ENCODE data around the gene KRTAP2-4. TPM values are rescaled to one million over a fixed set of nuclear protein-coding genes. Genes with fewer than 3 reads are reported as not detected.
"Not testable (repeated sequence)": the region's sequence is repeated elsewhere in the genome, so short reads cannot be mapped to it uniquely, and the experiment has no call there.

Gene KRTAP2-4
- polyA plus RNA-seq, 3 donors: not detected

DNA sequence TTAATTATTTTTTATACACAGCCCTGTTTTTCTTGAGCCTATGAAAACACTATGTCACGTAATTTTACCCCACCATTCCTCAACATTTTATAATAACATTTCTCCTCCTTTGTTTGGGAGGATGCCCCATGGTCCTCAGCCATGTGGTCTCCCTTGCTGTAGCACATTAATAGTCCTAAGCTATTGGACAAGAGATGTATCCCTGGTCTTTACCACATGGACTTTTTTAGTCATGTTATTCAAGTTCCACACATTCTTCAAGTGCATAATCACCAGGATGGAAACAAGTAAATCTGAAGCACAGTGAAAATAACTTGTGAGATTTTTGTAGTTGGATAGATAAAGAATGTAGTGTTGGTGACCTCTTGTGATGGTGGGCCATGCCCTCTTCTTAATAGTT lies 3.7 kb downstream of the KRTAP2-4 start:
- Mint-ChIP-seq H3K4me1 (no peaks in the 10 kb centered on the region), H3K27me3 (ENCODE audit: low read depth in 3 of 3) (peaks cover 13 to 30% (median 20%) of the 10 kb centered on the region in 3 donors), H3K36me3 (peaks cover 0 to 2% of the 10 kb centered on the region in 2 donors), H3K9me3 (peaks cover 0 to 9% (median 2%) of the 10 kb centered on the region in 7 donors), H3K4me3 (no peak overlapping the region), H3K27ac (no peak overlapping the region)
- Histone ChIP-seq H3K4me2 (replicated peaks; ENCODE audit: extremely low read depth, low read length, poor library complexity, severe bottlenecking) (no peak overlapping the region), H3K36me3 (replicated peaks in 1 of 2; ENCODE audit: control insufficient read depth in 1 of 2, insufficient read depth in 2 of 2, low read length in 2 of 2) (no peaks in the 10 kb centered on the region), H3K9me3 (replicated peaks in 1 of 2; ENCODE audit: control insufficient read depth in 1 of 2, insufficient read depth in 1 of 2, low read length in 2 of 2) (no peaks in the 10 kb centered on the region), H3K9ac (ENCODE audit: insufficient read depth, low read length, poor library complexity, severe bottlenecking) (no peak overlapping the region), H3K79me2 (ENCODE audit: insufficient read depth, low read length) (no peaks in the 10 kb centered on the region), H3K27ac (ENCODE audit: low read depth in 1 of 2, low read length in 2 of 2) (no peak overlapping the region), H4K20me1 (ENCODE audit: insufficient read depth, low read length) (no peaks in the 10 kb centered on the region), H3K4me1 (ENCODE audit: control insufficient read depth in 1 of 2, insufficient read depth in 2 of 2, low read length in 2 of 2) (no peaks in the 10 kb centered on the region), H3K27me3 (ENCODE audit: control insufficient read depth in 2 of 2, insufficient read depth in 2 of 2, low read length in 2 of 2) (peaks cover 19 to 28% of the 10 kb centered on the region in 2 donors), H2AFZ (ENCODE audit: insufficient read depth, low read depth, low read length, poor library complexity, severe bottlenecking) (no peak overlapping the region), H3K4me3 (replicated peaks in 1 of 3; ENCODE audit: low read depth in 2 of 3, low read length in 3 of 3) (no peak overlapping the region)
- DNase-seq: no peak
- no peak for TF ChIP-seq CTCF (IDR thresholded peaks at IDR 0.05)
- intact Hi-C loops (cut with micrococcal nuclease): no loop called here
- WGBS (ENCODE audit: insufficient coverage): 100% methylated on average over 1 of the region's 1 CpG

DNA sequence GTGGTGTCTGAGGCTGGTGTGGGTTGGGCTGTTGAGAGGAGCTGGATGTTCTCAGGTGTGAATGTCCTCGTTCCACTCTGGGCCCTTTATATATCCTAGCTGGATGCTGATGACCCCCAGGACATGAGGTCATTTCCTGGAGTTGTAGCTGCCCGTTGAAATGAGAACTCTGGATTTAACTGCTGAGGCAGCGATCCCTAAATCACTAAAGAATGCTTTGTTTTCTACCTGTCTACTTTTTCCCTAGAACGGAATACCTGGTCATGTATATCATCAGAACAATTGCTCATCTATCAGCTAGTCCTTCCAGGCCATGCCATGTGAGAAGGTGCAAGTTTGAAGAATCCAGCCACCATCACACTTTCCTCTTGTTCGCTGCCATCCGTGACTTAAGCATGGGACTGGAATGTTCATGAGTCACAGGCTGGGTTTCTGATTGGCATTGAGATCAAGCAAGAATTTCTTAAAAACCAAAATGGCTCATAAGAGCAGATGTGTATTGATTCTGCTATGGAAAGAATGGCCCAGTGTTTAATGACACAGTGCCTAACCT lies 5.6 kb downstream of the KRTAP2-4 start, which contains the start of gene KRTAP2-3:
KRTAP2-3 (minus strand) TSS at position 63 of the 553 bp plus-strand sequence. CDS start 64 bp downstream, outside the sequence.
- DNase-seq: no peak
- peak within 1 kb of the TSS in 1 of 7 donors; percentile 64 for H3K27ac Mint-ChIP-seq
- WGBS (ENCODE audit: insufficient coverage): 100% methylated on average over 2 of the region's 6 CpGs
- no peak within 1 kb of the TSS for H3K9ac ChIP-seq (ENCODE audit: insufficient read depth, low read length, poor library complexity, severe bottlenecking)
- H3K27ac ChIP-seq (ENCODE audit: low read depth in 1 of 2, low read length in 2 of 2): no peak within 1 kb of the TSS
- no peaks in the 10 kb centered on the region for H3K9me3 ChIP-seq (replicated peaks in 1 of 2; ENCODE audit: control insufficient read depth in 1 of 2, insufficient read depth in 1 of 2, low read length in 2 of 2)
- peak within 1 kb of the TSS in 1 of 2 donors; percentile 32 for H3K4me3 Mint-ChIP-seq
- H4K20me1 ChIP-seq (ENCODE audit: insufficient read depth, low read length): no peaks in the 10 kb centered on the region
- no peak within 1 kb of the TSS for H3K4me3 ChIP-seq (replicated peaks in 1 of 3; ENCODE audit: low read depth in 2 of 3, low read length in 3 of 3)
- H3K4me1 Mint-ChIP-seq: no peaks in the 10 kb centered on the region
- no peak within 1 kb of the TSS for H2AFZ ChIP-seq (ENCODE audit: insufficient read depth, low read depth, low read length, poor library complexity, severe bottlenecking)
- H3K4me2 ChIP-seq (replicated peaks; ENCODE audit: extremely low read depth, low read length, poor library complexity, severe bottlenecking): no peak within 1 kb of the TSS
- intact Hi-C loops (cut with micrococcal nuclease): no loop called here
- peaks cover 19 to 28% of the 10 kb centered on the region in 2 donors for H3K27me3 ChIP-seq (ENCODE audit: control insufficient read depth in 2 of 2, insufficient read depth in 2 of 2, low read length in 2 of 2)
- H3K36me3 Mint-ChIP-seq: peaks cover 0 to 2% of the 10 kb centered on the region in 2 donors
- H3K4me1 ChIP-seq (ENCODE audit: control insufficient read depth in 1 of 2, insufficient read depth in 2 of 2, low read length in 2 of 2): no peaks in the 10 kb centered on the region
- H3K79me2 ChIP-seq (ENCODE audit: insufficient read depth, low read length): no peaks in the 10 kb centered on the region
- H3K9me3 Mint-ChIP-seq: peaks cover 0 to 9% (median 2%) of the 10 kb centered on the region in 7 donors
- TF ChIP-seq CTCF (IDR thresholded peaks at IDR 0.05): no peak
- peaks cover 13 to 33% (median 20%) of the 10 kb centered on the region in 3 donors for H3K27me3 Mint-ChIP-seq (ENCODE audit: low read depth in 3 of 3)
- no peaks in the 10 kb centered on the region for H3K36me3 ChIP-seq (replicated peaks in 1 of 2; ENCODE audit: control insufficient read depth in 1 of 2, insufficient read depth in 2 of 2, low read length in 2 of 2)

GRCh38 chr17:41059276-41060051 lies 6.2 kb downstream of the KRTAP2-4 start:
- H3K36me3 Mint-ChIP-seq; H3K4me3 ChIP-seq (replicated peaks in 1 of 3; ENCODE audit: low read depth in 2 of 3, low read length in 3 of 3); H3K9ac ChIP-seq (ENCODE audit: insufficient read depth, low read length, poor library complexity, severe bottlenecking); H3K27ac ChIP-seq (ENCODE audit: low read depth in 1 of 2, low read length in 2 of 2); H3K9me3 ChIP-seq (replicated peaks in 1 of 2; ENCODE audit: control insufficient read depth in 1 of 2, insufficient read depth in 1 of 2, low read length in 2 of 2); H3K36me3 ChIP-seq (replicated peaks in 1 of 2; ENCODE audit: control insufficient read depth in 1 of 2, insufficient read depth in 2 of 2, low read length in 2 of 2); H3K4me1 Mint-ChIP-seq; H3K9me3 Mint-ChIP-seq; H4K20me1 ChIP-seq (ENCODE audit: insufficient read depth, low read length); intact Hi-C loops (cut with micrococcal nuclease); H3K79me2 ChIP-seq (ENCODE audit: insufficient read depth, low read length); H2AFZ ChIP-seq (ENCODE audit: insufficient read depth, low read depth, low read length, poor library complexity, severe bottlenecking); H3K4me2 ChIP-seq (replicated peaks; ENCODE audit: extremely low read depth, low read length, poor library complexity, severe bottlenecking); H3K4me1 ChIP-seq (ENCODE audit: control insufficient read depth in 1 of 2, insufficient read depth in 2 of 2, low read length in 2 of 2); DNase-seq: not testable (repeated sequence)
- H3K27me3 ChIP-seq (ENCODE audit: control insufficient read depth in 2 of 2, insufficient read depth in 2 of 2, low read length in 2 of 2): peaks cover 19 to 28% of the 10 kb centered on the region in 2 donors
- peak overlapping the region in 1 of 7 donors; percentile 64 for H3K27ac Mint-ChIP-seq
- 76% methylated on average over 5 of the region's 31 CpGs for WGBS (ENCODE audit: insufficient coverage)
- peak overlapping the region in 1 of 2 donors; percentile 15 for H3K4me3 Mint-ChIP-seq
- H3K27me3 Mint-ChIP-seq (ENCODE audit: low read depth in 3 of 3): peaks cover 13 to 33% (median 20%) of the 10 kb centered on the region in 3 donors
